ENCODE results near the gene MTRF1. TPM values are rescaled to one million over a fixed set of nuclear protein-coding genes. Genes with fewer than 3 reads are reported as not detected.
"Not testable (repeated sequence)": the region's sequence is repeated elsewhere in the genome, so short reads cannot be mapped to it uniquely, and the experiment has no call there.

Gene MTRF1
- total RNA-seq, 4 donors from 2014 or later = 6.6 to 14.3 (median 8.2) TPM

DNA sequence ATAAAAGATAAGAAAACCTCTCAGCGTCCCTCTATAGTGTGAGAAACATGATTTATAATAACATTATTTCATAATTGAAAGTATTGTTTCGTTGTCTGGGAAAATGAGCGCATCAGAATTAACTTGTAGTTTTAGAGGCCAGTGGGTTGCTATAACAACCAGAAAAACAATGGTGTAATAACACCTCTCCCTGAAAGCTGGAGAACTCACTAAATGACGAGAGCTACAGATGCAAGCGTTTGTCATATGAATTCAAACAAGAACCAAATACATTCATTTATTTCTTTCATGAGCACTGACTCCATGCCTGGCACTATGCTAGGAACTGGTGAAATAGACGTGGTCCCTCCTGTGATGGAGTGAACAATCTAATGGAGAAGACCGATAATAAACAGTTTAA lies 85.3 kb downstream of the MTRF1 start:
- ATAC-seq (ENCODE audit: low FRiP score) (peak; percentile 28), DNase-seq (ENCODE audit: low spot score) (no peak)
- TF ChIP-seq, protein P1, sequence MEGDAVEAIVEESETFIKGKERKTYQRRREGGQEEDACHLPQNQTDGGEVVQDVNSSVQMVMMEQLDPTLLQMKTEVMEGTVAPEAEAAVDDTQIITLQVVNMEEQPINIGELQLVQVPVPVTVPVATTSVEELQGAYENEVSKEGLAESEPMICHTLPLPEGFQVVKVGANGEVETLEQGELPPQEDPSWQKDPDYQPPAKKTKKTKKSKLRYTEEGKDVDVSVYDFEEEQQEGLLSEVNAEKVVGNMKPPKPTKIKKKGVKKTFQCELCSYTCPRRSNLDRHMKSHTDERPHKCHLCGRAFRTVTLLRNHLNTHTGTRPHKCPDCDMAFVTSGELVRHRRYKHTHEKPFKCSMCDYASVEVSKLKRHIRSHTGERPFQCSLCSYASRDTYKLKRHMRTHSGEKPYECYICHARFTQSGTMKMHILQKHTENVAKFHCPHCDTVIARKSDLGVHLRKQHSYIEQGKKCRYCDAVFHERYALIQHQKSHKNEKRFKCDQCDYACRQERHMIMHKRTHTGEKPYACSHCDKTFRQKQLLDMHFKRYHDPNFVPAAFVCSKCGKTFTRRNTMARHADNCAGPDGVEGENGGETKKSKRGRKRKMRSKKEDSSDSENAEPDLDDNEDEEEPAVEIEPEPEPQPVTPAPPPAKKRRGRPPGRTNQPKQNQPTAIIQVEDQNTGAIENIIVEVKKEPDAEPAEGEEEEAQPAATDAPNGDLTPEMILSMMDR (IDR thresholded peaks at IDR 0.05) = no peak

DNA sequence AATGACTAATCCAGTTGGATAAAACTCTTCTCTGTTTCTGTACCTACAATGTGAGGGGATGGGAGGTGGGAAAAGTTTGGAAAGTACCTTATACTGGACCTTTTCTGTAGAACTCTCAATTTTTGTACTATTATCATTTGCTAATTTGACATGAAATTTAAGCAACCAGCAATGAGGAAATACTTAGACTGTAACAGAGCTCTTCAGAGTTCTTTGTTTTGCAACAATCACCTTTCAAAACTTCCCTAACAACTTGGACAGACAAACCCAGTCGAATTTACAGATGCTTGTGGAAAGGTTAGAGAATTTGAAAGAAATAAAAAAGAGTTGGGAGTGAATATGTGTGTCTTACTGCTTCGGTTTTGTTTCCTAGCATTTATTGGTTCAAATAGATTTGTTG lies 85.8 kb downstream of the MTRF1 start:
- no peak for DNase-seq (ENCODE audit: low spot score)
- ATAC-seq (ENCODE audit: low FRiP score) = peak; percentile 14
- TF ChIP-seq, protein P1 (IDR thresholded peaks at IDR 0.05) = no peak

- ATAC-seq (ENCODE audit: low FRiP score); DNase-seq (ENCODE audit: low spot score): not testable (repeated sequence)
Observed at GRCh38 chr13:41175576-41175975, 87.8 kb downstream of the MTRF1 start.

Other genes starting within 250 kb of the MTRF1 start
- gene ELF1, start 244.3 kb downstream of the MTRF1 start, total RNA-seq = 100 to 1,000 TPM in 1 of 4 donors, 10 to 100 TPM in 3; 87.4 to 107 (median 89.9) TPM
- 10 to 100 TPM; 11.4 to 14.5 (median 11.8) TPM for gene WBP4, start 202.1 kb downstream of the MTRF1 start, total RNA-seq
- 1 to 10 TPM; 4.3 to 8.4 (median 5.6) TPM for gene KBTBD6, start 130.8 kb downstream of the MTRF1 start, total RNA-seq
- gene KBTBD7, start 69.0 kb downstream of the MTRF1 start, total RNA-seq = 1 to 10 TPM; 1.9 to 7.7 (median 4.6) TPM
- gene NAA16, start 47.7 kb upstream of the MTRF1 start, total RNA-seq = 10 to 100 TPM in 3 of 4 donors, 1 to 10 TPM in 1; 8.9 to 20.7 (median 14.2) TPM
- 100 to 1,000 TPM; 142 to 321 (median 257) TPM for gene RGCC, start 194.0 kb upstream of the MTRF1 start, total RNA-seq